Activated B cell treated with CpG ODN at 0.5 μM for 24 hours (primary cell): ENCODE measurements around the gene KCNJ16. TPM values are rescaled to one million over a fixed set of nuclear protein-coding genes. Genes with fewer than 3 reads are reported as not detected.

Source experiments
- ATAC-seq: fragments of 200-7000 bp; cut with Tn5 transposase; one replicate; pipeline ENCODE4 v1.10.0; 2021; ENCODE audit warnings: low read depth, mild to moderate bottlenecking, moderate library complexity
- CTCF ChIA-PET: fragments of 350-600 bp; sonication (Branson Sonifier 250); formaldehyde crosslinking; loops from one replicate; lab custom pipeline; 2021; ENCODE audit warnings: antibody characterized with exemption; lab: Charles Lee
- POLR2A ChIA-PET: fragments of 350-600 bp; sonication (Branson Sonifier 250); formaldehyde crosslinking; loops from one replicate; lab custom pipeline; 2021; ENCODE audit warnings: antibody characterized with exemption; lab: Charles Lee
- DNase-seq: peaks from one replicate; pipeline ENCODE4 v3.0.0; 2022
- H3K27ac Mint-ChIP-seq: one replicate; pipeline ENCODE4 v1.8.0; 2020; ENCODE audit warnings: mixed read lengths
- H3K27me3 Mint-ChIP-seq: one replicate; pipeline ENCODE4 v1.8.0; 2021; ENCODE audit warnings: mixed read lengths
- H3K36me3 Mint-ChIP-seq: one replicate; pipeline ENCODE4 v1.8.0; 2021; ENCODE audit warnings: low read depth, mixed read lengths
- H3K4me1 Mint-ChIP-seq: one replicate; pipeline ENCODE4 v1.8.0; 2021; ENCODE audit warnings: mixed read lengths
- H3K4me3 Mint-ChIP-seq: one replicate; pipeline ENCODE4 v1.8.0; 2020; ENCODE audit warnings: mild to moderate bottlenecking, mixed read lengths
- H3K9me3 Mint-ChIP-seq: one replicate; pipeline ENCODE4 v1.8.0; 2020; ENCODE audit warnings: mixed read lengths
- intact Hi-C: fragments of 100-400 bp; cut with micrococcal nuclease; formaldehyde crosslinking; loops from one replicate; pipeline ENCODE4 v1.15.1; 2024
- total RNA-seq: library from RNA; stranded (reverse); gene quantifications from 2 replicates; pipeline ENCODE4 v1.2.3, GENCODE V29; 2022
- TF ChIP-seq, protein P1 (sequence below): fragments of 200-600 bp; IDR thresholded peaks from one replicate; pipeline ENCODE4 v1.8.0; 2022; ENCODE audit warnings: antibody characterized with exemption, mild to moderate bottlenecking

Gene KCNJ16
- not detected in 2 replicates for total RNA-seq

DNA sequence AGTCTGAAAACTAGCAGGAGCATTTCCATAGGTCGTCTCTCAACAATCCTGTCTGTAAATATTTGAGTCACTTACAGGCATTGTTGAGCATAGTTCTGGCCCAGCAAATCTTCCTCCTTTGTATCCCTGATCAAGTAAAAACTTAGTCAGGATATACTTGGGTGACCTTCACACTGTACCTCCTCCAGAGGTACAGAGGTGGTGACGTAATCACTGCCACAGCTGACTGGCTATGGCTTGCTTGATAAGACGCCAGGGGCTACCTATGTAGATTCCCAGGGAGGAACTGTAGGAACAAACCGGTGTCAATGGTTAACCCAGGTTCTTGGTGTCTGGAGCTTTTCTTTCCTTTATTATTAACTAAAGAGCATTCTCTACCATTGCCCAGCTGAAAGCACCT is at the start of gene KCNJ16:
Gene KCNJ16, plus strand, starts transcription at position 270 of the 400 bp plus-strand sequence. CDS start 56,863 bp downstream, outside the sequence.
- no peaks in the 10 kb centered on the region for H3K36me3 Mint-ChIP-seq
- CTCF ChIA-PET = no interaction called here
- ATAC-seq = no peak
- POLR2A ChIA-PET = no interaction called here
- DNase-seq = no peak
- TF ChIP-seq, protein P1, sequence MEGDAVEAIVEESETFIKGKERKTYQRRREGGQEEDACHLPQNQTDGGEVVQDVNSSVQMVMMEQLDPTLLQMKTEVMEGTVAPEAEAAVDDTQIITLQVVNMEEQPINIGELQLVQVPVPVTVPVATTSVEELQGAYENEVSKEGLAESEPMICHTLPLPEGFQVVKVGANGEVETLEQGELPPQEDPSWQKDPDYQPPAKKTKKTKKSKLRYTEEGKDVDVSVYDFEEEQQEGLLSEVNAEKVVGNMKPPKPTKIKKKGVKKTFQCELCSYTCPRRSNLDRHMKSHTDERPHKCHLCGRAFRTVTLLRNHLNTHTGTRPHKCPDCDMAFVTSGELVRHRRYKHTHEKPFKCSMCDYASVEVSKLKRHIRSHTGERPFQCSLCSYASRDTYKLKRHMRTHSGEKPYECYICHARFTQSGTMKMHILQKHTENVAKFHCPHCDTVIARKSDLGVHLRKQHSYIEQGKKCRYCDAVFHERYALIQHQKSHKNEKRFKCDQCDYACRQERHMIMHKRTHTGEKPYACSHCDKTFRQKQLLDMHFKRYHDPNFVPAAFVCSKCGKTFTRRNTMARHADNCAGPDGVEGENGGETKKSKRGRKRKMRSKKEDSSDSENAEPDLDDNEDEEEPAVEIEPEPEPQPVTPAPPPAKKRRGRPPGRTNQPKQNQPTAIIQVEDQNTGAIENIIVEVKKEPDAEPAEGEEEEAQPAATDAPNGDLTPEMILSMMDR = no peak
- no peak within 1 kb of the TSS for H3K4me3 Mint-ChIP-seq
- H3K9me3 Mint-ChIP-seq = no peaks in the 10 kb centered on the region
- intact Hi-C loops = no loop called here
- H3K27ac Mint-ChIP-seq = no peak within 1 kb of the TSS
- H3K4me1 Mint-ChIP-seq = no peaks in the 10 kb centered on the region
- H3K27me3 Mint-ChIP-seq = peaks cover 2% of the 10 kb centered on the region

- no peaks in the 10 kb centered on the region for H3K27me3 Mint-ChIP-seq
- no peaks in the 10 kb centered on the region for H3K4me1 Mint-ChIP-seq
- POLR2A ChIA-PET = no interaction called here
- peaks cover 4% of the 10 kb centered on the region for H3K9me3 Mint-ChIP-seq
- no peak overlapping the region for H3K4me3 Mint-ChIP-seq
- no peaks in the 10 kb centered on the region for H3K36me3 Mint-ChIP-seq
- H3K27ac Mint-ChIP-seq = no peak overlapping the region
- intact Hi-C loops = no loop called here
- CTCF ChIA-PET = no interaction called here
- DNase-seq (no peak), ATAC-seq (no peak)
- TF ChIP-seq, protein P1 = no peak
Measured at GRCh38 chr17:70028397-70028796, 46.6 kb upstream of the KCNJ16 start.

- ChIA-PET CTCF (no interaction called here), POLR2A (no interaction called here)
- Mint-ChIP-seq H3K9me3 (peaks cover 4% of the 10 kb centered on the region), H3K27me3 (no peaks in the 10 kb centered on the region), H3K4me1 (no peaks in the 10 kb centered on the region), H3K4me3 (no peak overlapping the region), H3K36me3 (no peaks in the 10 kb centered on the region), H3K27ac (no peak overlapping the region)
- ATAC-seq (no peak), DNase-seq (no peak)
- intact Hi-C loops = no loop called here
- TF ChIP-seq, protein P1 = no peak
Measured at GRCh38 chr17:70028978-70029767, 45.9 kb upstream of the KCNJ16 start.

GRCh38 chr17:70030371-70030770 is 44.7 kb upstream of the KCNJ16 start:
- intact Hi-C loops = no loop called here
- Mint-ChIP-seq H3K36me3 (no peaks in the 10 kb centered on the region), H3K9me3 (peaks cover 4% of the 10 kb centered on the region), H3K27me3 (no peaks in the 10 kb centered on the region), H3K4me3 (no peak overlapping the region), H3K27ac (no peak overlapping the region), H3K4me1 (no peaks in the 10 kb centered on the region)
- ChIA-PET POLR2A (no interaction called here), CTCF (no interaction called here)
- DNase-seq (no peak), ATAC-seq (no peak)
- TF ChIP-seq, protein P1 = no peak

DNA sequence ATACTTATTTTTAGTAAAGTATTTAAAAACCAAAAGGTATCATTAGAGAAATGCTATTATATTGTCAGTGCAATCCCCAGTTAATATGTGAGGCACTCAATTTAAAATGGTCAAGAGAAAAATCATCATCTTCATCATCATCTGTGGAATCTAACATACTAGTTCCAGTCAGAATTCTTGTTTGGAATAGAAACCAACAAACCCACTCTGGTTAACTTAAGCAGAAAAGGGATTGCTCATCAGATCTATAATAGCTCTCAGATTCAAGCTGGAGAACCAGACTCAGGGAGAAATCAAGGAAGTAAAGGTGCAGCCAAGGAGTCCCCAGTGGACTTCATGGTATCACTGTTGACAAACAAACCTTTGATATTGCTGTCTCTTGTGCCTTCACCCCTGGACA is 43.7 kb upstream of the KCNJ16 start:
- DNase-seq (no peak), ATAC-seq (no peak)
- intact Hi-C loops = no loop called here
- CTCF ChIA-PET = no interaction called here
- no peak overlapping the region for H3K4me3 Mint-ChIP-seq
- POLR2A ChIA-PET = no interaction called here
- peaks cover 4% of the 10 kb centered on the region for H3K9me3 Mint-ChIP-seq
- no peaks in the 10 kb centered on the region for H3K27me3 Mint-ChIP-seq
- H3K27ac Mint-ChIP-seq = no peak overlapping the region
- no peaks in the 10 kb centered on the region for H3K4me1 Mint-ChIP-seq
- H3K36me3 Mint-ChIP-seq = no peaks in the 10 kb centered on the region
- TF ChIP-seq, protein P1 = no peak
